ENCODE measurements around the gene ACO1.
A peak's percentile ranks its signal among the peaks of the same experiment; 100 is the strongest.

ACO1 gene

DNA sequence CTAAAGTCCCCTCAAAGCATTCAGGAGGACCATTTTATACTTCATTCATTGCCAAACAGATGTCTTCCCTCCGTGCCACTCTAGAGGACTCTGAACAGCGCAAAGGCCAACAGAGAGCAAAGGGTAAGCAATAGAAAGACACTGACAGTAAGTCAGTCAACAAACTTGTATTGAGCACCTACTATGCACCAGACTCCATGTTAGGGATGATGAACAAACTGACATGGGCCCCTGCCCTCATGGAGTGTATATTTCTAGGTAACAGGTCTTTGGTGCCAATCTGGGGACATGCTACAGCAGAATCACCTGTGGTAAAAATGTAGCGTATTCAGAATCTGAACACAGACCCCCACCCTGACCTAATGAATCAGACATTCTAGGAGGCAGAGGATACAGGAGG, 3.5 kb upstream of the ACO1 start:
- 100% methylated on average over 3 of the region's 3 CpGs for WGBS
- no peaks in the 10 kb centered on the region for H3K9me3 ChIP-seq (ENCODE audit: control insufficient read depth, low read length)

DNA sequence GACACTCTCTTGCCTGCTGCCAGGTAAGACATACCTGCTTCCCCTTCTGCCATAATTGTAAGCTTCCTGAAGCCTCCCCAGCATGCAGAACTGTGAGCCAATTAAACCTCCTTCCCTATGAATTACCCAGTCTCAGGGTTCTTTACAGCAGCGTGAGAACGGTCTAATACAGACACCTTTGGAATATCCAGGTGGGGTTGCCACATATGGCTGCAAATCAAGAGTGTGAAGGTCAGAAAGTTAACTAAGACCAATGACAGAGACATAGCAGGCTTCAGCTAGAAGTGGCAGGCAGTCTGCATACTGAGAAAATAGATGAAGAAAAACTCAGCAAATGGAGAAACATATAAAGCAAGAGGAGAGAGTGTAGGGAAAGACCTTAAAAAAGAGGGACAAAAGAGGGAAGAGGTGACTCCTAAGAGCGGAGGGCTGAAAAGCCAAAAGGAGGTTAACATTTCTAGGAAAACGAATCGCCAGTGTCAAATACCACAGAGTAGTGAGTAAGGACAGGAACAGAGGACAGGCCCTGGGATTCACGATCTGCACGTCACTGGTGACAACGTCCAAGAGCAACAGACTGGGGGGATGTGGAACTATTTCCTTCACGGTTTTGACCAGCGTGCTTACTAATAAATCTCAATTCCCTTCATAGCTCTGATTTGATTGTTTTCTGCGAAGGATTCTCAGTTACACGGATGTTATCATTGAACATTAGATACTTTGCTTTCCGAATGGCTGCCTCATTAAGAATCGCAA, 1.7 kb upstream of the ACO1 start:
- H2AFZ ChIP-seq (ENCODE audit: low read depth, low read length) = no peak overlapping the region
- peaks cover 2% of the 10 kb centered on the region for H3K79me1 ChIP-seq (replicated peaks; ENCODE audit: low read length, poor library complexity, severe bottlenecking)
- no peak overlapping the region for H2BK12ac ChIP-seq (ENCODE audit: low read length in 2 of 2)
- no peak overlapping the region for H3K4me2 ChIP-seq (ENCODE audit: low read length, poor library complexity, severe bottlenecking)
- H3K4me3 ChIP-seq (ENCODE audit: insufficient read depth in 1 of 2, low read depth in 1 of 2, low read length in 2 of 2) = no peak overlapping the region
- 87% methylated on average over 14 of the region's 14 CpGs for WGBS
- H4K91ac ChIP-seq (ENCODE audit: low read length) = no peak overlapping the region
- H4K8ac ChIP-seq (ENCODE audit: low read length) = no peak overlapping the region
- no peaks in the 10 kb centered on the region for H3K27me3 ChIP-seq (ENCODE audit: control insufficient read depth in 1 of 2, insufficient read depth in 1 of 2, low read length in 2 of 2)
- H2BK15ac ChIP-seq (ENCODE audit: low read depth, poor library complexity, severe bottlenecking) = no peak overlapping the region
- no peak overlapping the region for H3K4ac ChIP-seq (ENCODE audit: low read depth in 1 of 2, low read length in 2 of 2)
- H3K18ac ChIP-seq (ENCODE audit: low read depth in 1 of 2, low read length in 2 of 2) = no peak overlapping the region
- no peak overlapping the region for H3K27ac ChIP-seq (ENCODE audit: low read length, poor library complexity, severe bottlenecking)
- H3K4me1 ChIP-seq (ENCODE audit: control insufficient read depth, insufficient read depth, low read depth, low read length) = peaks cover 5% of the 10 kb centered on the region
- no peak overlapping the region for H3K23ac ChIP-seq (ENCODE audit: low read length in 2 of 2)
- H2AK5ac ChIP-seq (ENCODE audit: low read length, severe bottlenecking) = peak overlapping the region; percentile 5
- no peak for DNase-seq
- H3K9ac ChIP-seq (ENCODE audit: low read length) = no peak overlapping the region
- no peak overlapping the region for H2BK120ac ChIP-seq (ENCODE audit: low read depth, low read length)
- H3K36me3 ChIP-seq (ENCODE audit: control insufficient read depth in 1 of 2, insufficient read depth in 2 of 2, low read depth in 1 of 2, low read length in 2 of 2) = peaks cover 0 to 12% of the 10 kb centered on the region in 2 experiments
- no peak overlapping the region for H2BK5ac ChIP-seq (ENCODE audit: low read depth, low read length, poor library complexity, severe bottlenecking)
- H3K14ac ChIP-seq (ENCODE audit: low read length in 2 of 2) = no peak overlapping the region
- H3K9me3 ChIP-seq (ENCODE audit: control insufficient read depth, low read length) = no peaks in the 10 kb centered on the region

More for the DNA sequence above, 3.5 kb upstream of the ACO1 start:
- no peak overlapping the region for H3K4me2 ChIP-seq (ENCODE audit: low read length, poor library complexity, severe bottlenecking)
- no peak overlapping the region for H3K23ac ChIP-seq (ENCODE audit: low read length in 2 of 2)
- H2AK5ac ChIP-seq (ENCODE audit: low read length, severe bottlenecking) = no peak overlapping the region
- H4K91ac ChIP-seq (ENCODE audit: low read length) = no peak overlapping the region
- H2BK120ac ChIP-seq (ENCODE audit: low read depth, low read length) = no peak overlapping the region
- no peak for DNase-seq
- no peak overlapping the region for H3K14ac ChIP-seq (ENCODE audit: low read length in 2 of 2)
- no peak overlapping the region for H2BK5ac ChIP-seq (ENCODE audit: low read depth, low read length, poor library complexity, severe bottlenecking)
- no peaks in the 10 kb centered on the region for H3K36me3 ChIP-seq (ENCODE audit: control insufficient read depth in 1 of 2, insufficient read depth in 2 of 2, low read depth in 1 of 2, low read length in 2 of 2)
- no peak overlapping the region for H3K4ac ChIP-seq (ENCODE audit: low read depth in 1 of 2, low read length in 2 of 2)
- no peak overlapping the region for H2BK12ac ChIP-seq (ENCODE audit: low read length in 2 of 2)
- no peak overlapping the region for H3K18ac ChIP-seq (ENCODE audit: low read depth in 1 of 2, low read length in 2 of 2)
- no peak overlapping the region for H4K8ac ChIP-seq (ENCODE audit: low read length)
- H3K27me3 ChIP-seq (ENCODE audit: control insufficient read depth in 1 of 2, insufficient read depth in 1 of 2, low read length in 2 of 2) = peaks cover 0 to 7% of the 10 kb centered on the region in 2 experiments
- peaks cover 3% of the 10 kb centered on the region for H3K4me1 ChIP-seq (ENCODE audit: control insufficient read depth, insufficient read depth, low read depth, low read length)
- H3K79me1 ChIP-seq (replicated peaks; ENCODE audit: low read length, poor library complexity, severe bottlenecking) = no peaks in the 10 kb centered on the region
- no peak overlapping the region for H3K27ac ChIP-seq (ENCODE audit: low read length, poor library complexity, severe bottlenecking)
- no peak overlapping the region for H3K9ac ChIP-seq (ENCODE audit: low read length)
- H2AFZ ChIP-seq (ENCODE audit: low read depth, low read length) = no peak overlapping the region
- H2BK15ac ChIP-seq (ENCODE audit: low read depth, poor library complexity, severe bottlenecking) = no peak overlapping the region
- H3K4me3 ChIP-seq (ENCODE audit: insufficient read depth in 1 of 2, low read depth in 1 of 2, low read length in 2 of 2) = no peak overlapping the region

DNA sequence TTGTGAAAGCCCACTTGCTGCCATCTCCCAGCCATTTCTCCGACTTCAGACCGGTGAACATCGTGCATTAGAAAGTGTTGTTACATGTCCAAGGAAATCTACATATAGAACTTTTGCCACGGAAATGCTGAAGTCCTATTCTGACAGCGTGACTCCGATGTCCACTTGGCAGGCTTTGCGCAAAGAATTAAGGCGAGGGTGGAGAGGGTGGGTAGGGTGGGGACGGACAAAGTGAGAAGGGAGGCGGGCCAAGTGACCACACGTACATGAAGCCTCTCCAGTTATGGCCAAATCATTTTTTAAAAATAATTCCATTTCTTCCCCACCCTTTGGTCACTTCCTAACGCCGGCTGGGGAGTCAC, 460 bp upstream of the ACO1 start:
- H3K36me3 ChIP-seq (ENCODE audit: control insufficient read depth in 1 of 2, insufficient read depth in 2 of 2, low read depth in 1 of 2, low read length in 2 of 2) = peaks cover 0 to 22% of the 10 kb centered on the region in 2 experiments
- H3K9ac ChIP-seq (ENCODE audit: low read length) = peak overlapping the region; percentile 94
- peak overlapping the region in 1 of 2 experiments; percentile 52 for H2BK12ac ChIP-seq (ENCODE audit: low read length in 2 of 2)
- no peak overlapping the region for H2AFZ ChIP-seq (ENCODE audit: low read depth, low read length)
- no peak overlapping the region for H2AK5ac ChIP-seq (ENCODE audit: low read length, severe bottlenecking)
- H3K4me1 ChIP-seq (ENCODE audit: control insufficient read depth, insufficient read depth, low read depth, low read length) = peaks cover 5% of the 10 kb centered on the region
- H3K4ac ChIP-seq (ENCODE audit: low read depth in 1 of 2, low read length in 2 of 2) = peak overlapping the region in 1 of 2 experiments; percentile 84
- no peak overlapping the region for H4K91ac ChIP-seq (ENCODE audit: low read length)
- H3K18ac ChIP-seq (ENCODE audit: low read depth in 1 of 2, low read length in 2 of 2) = peak overlapping the region; percentile 37 to 75
- DNase-seq = no peak
- peak overlapping the region; percentile 93 to 98 for H3K4me3 ChIP-seq (ENCODE audit: insufficient read depth in 1 of 2, low read depth in 1 of 2, low read length in 2 of 2)
- H4K8ac ChIP-seq (ENCODE audit: low read length) = peak overlapping the region; percentile 39
- peaks cover 4% of the 10 kb centered on the region for H3K79me1 ChIP-seq (replicated peaks; ENCODE audit: low read length, poor library complexity, severe bottlenecking)
- H3K9me3 ChIP-seq (ENCODE audit: control insufficient read depth, low read length) = no peaks in the 10 kb centered on the region
- H3K14ac ChIP-seq (ENCODE audit: low read length in 2 of 2) = peak overlapping the region in 1 of 2 experiments; percentile 7
- peak overlapping the region; percentile 46 for H2BK5ac ChIP-seq (ENCODE audit: low read depth, low read length, poor library complexity, severe bottlenecking)
- no peak overlapping the region for H3K23ac ChIP-seq (ENCODE audit: low read length in 2 of 2)
- H2BK120ac ChIP-seq (ENCODE audit: low read depth, low read length) = peak overlapping the region; percentile 90
- H3K27me3 ChIP-seq (ENCODE audit: control insufficient read depth in 1 of 2, insufficient read depth in 1 of 2, low read length in 2 of 2) = no peaks in the 10 kb centered on the region
- peak overlapping the region; percentile 74 for H3K27ac ChIP-seq (ENCODE audit: low read length, poor library complexity, severe bottlenecking)
- peak overlapping the region; percentile 73 for H3K4me2 ChIP-seq (ENCODE audit: low read length, poor library complexity, severe bottlenecking)
- WGBS = 4% methylated on average over 10 of the region's 13 CpGs
- no peak overlapping the region for H2BK15ac ChIP-seq (ENCODE audit: low read depth, poor library complexity, severe bottlenecking)

DNA sequence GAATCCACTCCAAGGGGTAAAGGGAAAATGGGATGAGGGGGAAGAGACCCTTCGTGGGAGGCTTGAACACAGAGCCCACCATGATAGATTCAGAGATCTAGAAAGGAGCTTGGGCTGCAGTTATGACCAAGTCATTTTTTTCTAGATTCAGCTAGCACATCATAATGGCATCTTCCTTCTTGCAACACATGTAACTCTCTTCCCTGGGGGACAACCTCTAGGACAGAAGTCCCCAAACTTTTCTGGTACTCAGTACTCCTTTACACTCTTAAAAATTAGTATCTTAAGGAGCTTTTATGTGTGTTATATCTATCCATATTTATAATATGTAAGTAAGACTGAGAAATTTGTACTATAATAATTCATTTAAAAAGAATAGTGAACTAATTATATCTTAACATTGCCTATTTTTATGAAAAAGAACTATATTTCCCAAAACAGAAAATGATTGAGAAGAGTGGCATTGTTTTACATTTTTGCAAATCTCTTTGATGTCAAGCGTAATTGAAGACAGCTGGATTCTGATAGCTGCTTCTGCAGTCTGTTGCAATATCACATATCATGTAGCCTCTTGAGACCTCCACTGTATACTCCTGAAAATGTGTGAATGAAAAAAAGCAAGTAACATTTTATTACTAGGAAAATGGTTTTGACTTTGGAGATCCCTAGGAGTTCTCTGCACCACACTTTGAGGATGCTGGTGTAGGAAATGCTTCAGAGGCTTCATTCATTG, 875 bp downstream of the ACO1 start:
- H3K18ac ChIP-seq (ENCODE audit: low read depth in 1 of 2, low read length in 2 of 2) = no peak overlapping the region
- peak overlapping the region; percentile 94 for H3K9ac ChIP-seq (ENCODE audit: low read length)
- peak overlapping the region; percentile 92 for H2AFZ ChIP-seq (ENCODE audit: low read depth, low read length)
- no peak for DNase-seq
- H4K91ac ChIP-seq (ENCODE audit: low read length) = no peak overlapping the region
- H3K4me3 ChIP-seq (ENCODE audit: insufficient read depth in 1 of 2, low read depth in 1 of 2, low read length in 2 of 2) = peak overlapping the region; percentile 93 to 98
- H3K27me3 ChIP-seq (ENCODE audit: control insufficient read depth in 1 of 2, insufficient read depth in 1 of 2, low read length in 2 of 2) = no peaks in the 10 kb centered on the region
- H3K27ac ChIP-seq (ENCODE audit: low read length, poor library complexity, severe bottlenecking) = peak overlapping the region; percentile 73
- H3K36me3 ChIP-seq (ENCODE audit: control insufficient read depth in 1 of 2, insufficient read depth in 2 of 2, low read depth in 1 of 2, low read length in 2 of 2) = peaks cover 3 to 35% of the 10 kb centered on the region in 2 experiments
- peak overlapping the region in 1 of 2 experiments; percentile 92 for H3K23ac ChIP-seq (ENCODE audit: low read length in 2 of 2)
- H2BK120ac ChIP-seq (ENCODE audit: low read depth, low read length) = no peak overlapping the region
- peak overlapping the region; percentile 73 for H3K4me2 ChIP-seq (ENCODE audit: low read length, poor library complexity, severe bottlenecking)
- H2BK15ac ChIP-seq (ENCODE audit: low read depth, poor library complexity, severe bottlenecking) = no peak overlapping the region
- no peak overlapping the region for H2AK5ac ChIP-seq (ENCODE audit: low read length, severe bottlenecking)
- H3K9me3 ChIP-seq (ENCODE audit: control insufficient read depth, low read length) = no peaks in the 10 kb centered on the region
- H3K4ac ChIP-seq (ENCODE audit: low read depth in 1 of 2, low read length in 2 of 2) = peak overlapping the region in 1 of 2 experiments; percentile 83
- H2BK12ac ChIP-seq (ENCODE audit: low read length in 2 of 2) = no peak overlapping the region
- H4K8ac ChIP-seq (ENCODE audit: low read length) = no peak overlapping the region
- peaks cover 6% of the 10 kb centered on the region for H3K79me1 ChIP-seq (replicated peaks; ENCODE audit: low read length, poor library complexity, severe bottlenecking)
- H2BK5ac ChIP-seq (ENCODE audit: low read depth, low read length, poor library complexity, severe bottlenecking) = no peak overlapping the region
- WGBS = 13% methylated on average over 1 of the region's 2 CpGs
- H3K14ac ChIP-seq (ENCODE audit: low read length in 2 of 2) = peak overlapping the region in 1 of 2 experiments; percentile 98
- peaks cover 7% of the 10 kb centered on the region for H3K4me1 ChIP-seq (ENCODE audit: control insufficient read depth, insufficient read depth, low read depth, low read length)
